ENCODE measurements around the gene NACC2. TPM values are rescaled to one million over a fixed set of nuclear protein-coding genes. Genes with fewer than 3 reads are reported as not detected.

The NACC2 gene
- total and polyA plus RNA-seq, 9 donors: 7.0 to 47.0 (median 27.2) TPM

DNA sequence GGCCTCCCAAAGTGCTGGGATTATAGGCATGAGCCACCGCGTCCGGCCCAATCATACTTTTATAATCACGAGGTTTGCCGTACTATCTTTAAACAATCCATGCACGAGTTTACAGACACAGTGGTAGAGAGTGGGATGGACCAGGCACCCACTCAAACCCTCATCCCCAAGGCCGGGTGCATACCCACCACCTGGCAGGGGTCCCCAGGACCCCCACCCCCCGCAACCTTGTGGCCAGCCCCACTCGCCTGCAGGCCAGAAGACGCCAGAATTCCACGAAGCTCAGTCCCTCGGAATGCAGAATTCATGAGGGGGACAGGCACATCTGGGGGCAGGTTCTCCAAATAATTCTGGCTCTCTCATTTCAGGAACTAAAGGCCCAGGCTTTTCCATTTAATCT is 17.1 kb downstream of the NACC2 start:
- Histone ChIP-seq H3K36me3 (no peaks in the 10 kb centered on the region), H3K27ac (no peak overlapping the region), H3K4me3 (no peak overlapping the region), H3K9me3 (no peaks in the 10 kb centered on the region), H3K27me3 (no peaks in the 10 kb centered on the region), H3K4me1 (ENCODE audit: insufficient read depth) (peaks cover 5% of the 10 kb centered on the region)
- peak in 1 of 5 donors; percentile 9 for DNase-seq
- TF ChIP-seq CTCF (IDR thresholded peaks at IDR 0.05) (no peak), EP300 (IDR thresholded peaks at IDR 0.05) (no peak), POLR2A (IDR thresholded peaks at IDR 0.05) (no peak)
- WGBS, 3 donors: 79 to 89% (median 89%) methylated on average over 12 of the region's 12 CpGs
- intact Hi-C loops (cut with DNase I): no loop called here

GRCh38 chr9:136077491-136077890 is 17.6 kb downstream of the NACC2 start:
- no peak overlapping the region for H3K27ac ChIP-seq
- WGBS, 3 donors: 67 to 77% (median 75%) methylated on average over 8 of the region's 8 CpGs
- DNase-seq: peak in 1 of 5 donors; percentile 5
- TF ChIP-seq CTCF (IDR thresholded peaks at IDR 0.05) (no peak), EP300 (IDR thresholded peaks at IDR 0.05) (no peak), POLR2A (IDR thresholded peaks at IDR 0.05) (no peak)
- no peak overlapping the region for H3K4me3 ChIP-seq
- intact Hi-C loops (cut with DNase I): no loop called here
- no peaks in the 10 kb centered on the region for H3K36me3 ChIP-seq
- H3K27me3 ChIP-seq: no peaks in the 10 kb centered on the region
- peaks cover 5% of the 10 kb centered on the region for H3K4me1 ChIP-seq (ENCODE audit: insufficient read depth)
- H3K9me3 ChIP-seq: no peaks in the 10 kb centered on the region

- DNase-seq: peak in 1 of 5 donors; percentile 10
- intact Hi-C loops (cut with DNase I): no loop called here
- 89 to 93% (median 90%) methylated on average over 26 of the region's 26 CpGs for WGBS, 3 donors
Observed at GRCh38 chr9:136075881-136076678, 19.0 kb downstream of the NACC2 start.

DNA sequence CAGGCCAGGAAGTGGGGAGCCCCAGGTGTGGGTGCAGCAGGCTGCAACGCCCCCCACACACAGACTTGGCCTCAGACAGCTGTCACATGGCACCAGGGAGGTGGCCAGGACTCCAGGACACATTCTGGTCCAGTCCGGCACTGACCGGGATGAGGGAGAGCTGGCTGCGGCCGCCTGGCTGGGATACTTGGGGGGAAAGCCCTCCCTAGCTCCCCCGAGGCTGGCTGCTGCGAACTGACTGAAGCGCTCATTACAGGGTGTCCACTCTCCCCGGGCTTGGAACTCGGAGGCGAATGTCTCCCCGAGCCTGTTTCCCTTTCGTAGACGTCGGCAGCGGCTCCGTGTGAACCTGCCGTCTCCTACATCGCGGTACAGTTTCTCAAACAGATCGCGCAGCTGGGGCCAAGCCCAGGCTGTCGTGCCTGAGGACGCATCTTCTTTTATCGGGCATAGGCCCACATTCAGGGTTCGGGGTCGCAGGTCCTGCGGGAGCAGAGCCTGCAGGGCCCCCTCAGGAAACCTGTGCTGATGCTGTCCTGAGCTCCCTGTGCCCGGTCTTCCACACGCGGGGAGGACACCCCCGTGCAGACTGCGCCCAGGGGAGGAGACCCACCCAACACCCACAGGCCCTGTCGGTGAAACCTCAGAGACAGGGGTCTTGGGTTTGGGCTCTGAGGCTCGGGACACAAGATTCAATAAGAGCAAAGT is 19.8 kb downstream of the NACC2 start:
- H3K4me3 ChIP-seq: no peak overlapping the region
- peaks cover 5% of the 10 kb centered on the region for H3K4me1 ChIP-seq (ENCODE audit: insufficient read depth)
- no peaks in the 10 kb centered on the region for H3K27me3 ChIP-seq
- DNase-seq: peak in 1 of 5 donors; percentile 20
- H3K27ac ChIP-seq: no peak overlapping the region
- TF ChIP-seq POLR2A (IDR thresholded peaks at IDR 0.05): no peak
- TF ChIP-seq CTCF (IDR thresholded peaks at IDR 0.05): no peak
- TF ChIP-seq EP300 (IDR thresholded peaks at IDR 0.05): no peak
- WGBS, 3 donors: 85 to 90% (median 89%) methylated on average over 34 to 35 of the region's 35 CpGs
- intact Hi-C loops (cut with DNase I): no loop called here
- no peaks in the 10 kb centered on the region for H3K9me3 ChIP-seq
- no peaks in the 10 kb centered on the region for H3K36me3 ChIP-seq

More at GRCh38 chr9:136075881-136076678, 19.0 kb downstream of the NACC2 start:
- peaks cover 5% of the 10 kb centered on the region for H3K4me1 ChIP-seq (ENCODE audit: insufficient read depth)
- H3K27ac ChIP-seq: no peak overlapping the region
- H3K36me3 ChIP-seq: no peaks in the 10 kb centered on the region
- H3K4me3 ChIP-seq: no peak overlapping the region
- H3K27me3 ChIP-seq: no peaks in the 10 kb centered on the region
- no peaks in the 10 kb centered on the region for H3K9me3 ChIP-seq
- TF ChIP-seq EP300 (IDR thresholded peaks at IDR 0.05) (no peak), CTCF (IDR thresholded peaks at IDR 0.05) (no peak), POLR2A (IDR thresholded peaks at IDR 0.05) (no peak)

Measured in ovary (tissue), 9 donors.